ENCODE results near the gene SEMA7A.

Gene SEMA7A

DNA sequence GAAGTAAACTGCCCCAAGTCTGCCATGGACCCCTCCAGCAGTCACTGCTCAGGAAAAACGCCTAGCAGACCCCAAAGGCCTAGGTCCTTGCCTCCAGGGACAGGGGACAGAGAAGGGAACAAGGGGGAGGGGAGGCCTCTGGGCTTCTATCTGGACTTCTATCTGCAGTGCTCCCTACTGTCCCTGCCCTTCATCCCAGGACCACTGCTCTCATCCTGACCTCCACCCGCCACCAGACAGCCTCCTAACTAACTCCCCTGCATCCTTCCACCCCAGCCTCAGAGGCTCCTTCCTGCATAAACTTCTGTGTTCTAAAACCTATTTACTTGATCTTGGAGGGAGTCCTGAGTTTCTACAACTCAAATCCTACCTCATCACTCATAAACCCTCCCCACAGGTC, 25.4 kb downstream of the SEMA7A start:
- H2BK12ac ChIP-seq (ENCODE audit: low read length in 2 of 2): no peak overlapping the region
- no peak overlapping the region for H3K4me2 ChIP-seq (ENCODE audit: low read length, poor library complexity, severe bottlenecking)
- H2BK120ac ChIP-seq (ENCODE audit: low read depth, low read length): no peak overlapping the region
- no peak overlapping the region for H4K91ac ChIP-seq (ENCODE audit: low read length)
- H3K36me3 ChIP-seq (ENCODE audit: control insufficient read depth in 1 of 2, insufficient read depth in 2 of 2, low read depth in 1 of 2, low read length in 2 of 2): peaks cover 33 to 47% of the 10 kb centered on the region in 2 experiments
- peak overlapping the region; percentile 78 for H3K9ac ChIP-seq (ENCODE audit: low read length)
- H4K8ac ChIP-seq (ENCODE audit: low read length): no peak overlapping the region
- H2BK15ac ChIP-seq (ENCODE audit: low read depth, poor library complexity, severe bottlenecking): no peak overlapping the region
- no peak for DNase-seq
- no peak overlapping the region for H2AFZ ChIP-seq (ENCODE audit: low read depth, low read length)
- H3K4ac ChIP-seq (ENCODE audit: low read depth in 1 of 2, low read length in 2 of 2): no peak overlapping the region
- H3K18ac ChIP-seq (ENCODE audit: low read depth in 1 of 2, low read length in 2 of 2): no peak overlapping the region
- WGBS: 100% methylated on average over 1 of the region's 2 CpGs
- no peaks in the 10 kb centered on the region for H3K27me3 ChIP-seq (ENCODE audit: control insufficient read depth in 1 of 2, insufficient read depth in 1 of 2, low read length in 2 of 2)
- H3K9me3 ChIP-seq (ENCODE audit: control insufficient read depth, low read length): no peaks in the 10 kb centered on the region
- no peak overlapping the region for H3K4me3 ChIP-seq (ENCODE audit: insufficient read depth in 1 of 2, low read depth in 1 of 2, low read length in 2 of 2)
- H3K14ac ChIP-seq (ENCODE audit: low read length in 2 of 2): no peak overlapping the region
- no peak overlapping the region for H3K23ac ChIP-seq (ENCODE audit: low read length in 2 of 2)
- H2AK5ac ChIP-seq (ENCODE audit: low read length, severe bottlenecking): peak overlapping the region; percentile 96
- peaks cover 46% of the 10 kb centered on the region for H3K4me1 ChIP-seq (ENCODE audit: control insufficient read depth, insufficient read depth, low read depth, low read length)
- H2BK5ac ChIP-seq (ENCODE audit: low read depth, low read length, poor library complexity, severe bottlenecking): no peak overlapping the region
- H3K27ac ChIP-seq (ENCODE audit: low read length, poor library complexity, severe bottlenecking): peak overlapping the region; percentile 83
- H3K79me1 ChIP-seq (replicated peaks; ENCODE audit: low read length, poor library complexity, severe bottlenecking): peaks cover 8% of the 10 kb centered on the region

DNA sequence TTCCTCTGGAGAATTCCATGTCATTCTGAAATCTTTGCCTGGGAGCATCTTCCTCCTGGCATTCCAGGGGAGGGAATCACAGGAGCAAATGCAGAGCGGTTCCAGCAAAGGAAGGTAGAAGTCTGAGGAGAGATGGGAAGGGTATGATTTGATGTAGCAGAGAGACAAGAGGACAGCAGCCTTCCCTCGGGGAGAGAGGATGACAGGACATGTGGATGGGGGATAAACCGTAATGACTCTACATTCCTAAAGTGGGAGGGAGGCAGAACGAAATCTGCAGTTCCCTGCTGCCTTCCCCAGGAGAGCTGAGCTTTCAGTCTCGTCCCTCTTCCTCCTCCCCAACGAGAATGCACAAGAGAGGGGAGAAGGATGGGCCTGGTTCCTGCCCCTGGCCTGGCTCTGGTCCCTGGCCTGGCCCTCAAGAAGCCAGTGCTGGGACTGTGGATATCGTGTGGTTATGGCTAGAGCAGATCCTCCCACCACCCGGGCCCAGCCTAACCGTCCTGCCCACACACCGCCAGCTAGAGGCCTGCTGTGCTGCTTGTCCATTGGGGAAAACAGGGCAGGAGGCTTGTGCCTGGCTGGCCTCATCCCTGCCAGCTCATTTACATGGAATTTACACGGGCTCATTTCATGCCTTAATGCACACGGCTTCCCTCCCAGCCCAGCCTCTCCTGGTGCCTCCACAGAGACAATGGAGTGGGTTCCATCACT, 26.6 kb downstream of the SEMA7A start:
- Histone ChIP-seq H3K18ac (ENCODE audit: low read depth in 1 of 2, low read length in 2 of 2) (peak overlapping the region; percentile 13 to 24), H2BK15ac (ENCODE audit: low read depth, poor library complexity, severe bottlenecking) (no peak overlapping the region), H2BK12ac (ENCODE audit: low read length in 2 of 2) (peak overlapping the region in 1 of 2 experiments; percentile 51), H3K9me3 (ENCODE audit: control insufficient read depth, low read length) (no peaks in the 10 kb centered on the region), H2BK5ac (ENCODE audit: low read depth, low read length, poor library complexity, severe bottlenecking) (peak overlapping the region; percentile 60), H3K4ac (ENCODE audit: low read depth in 1 of 2, low read length in 2 of 2) (peak overlapping the region in 1 of 2 experiments; percentile 13), H3K36me3 (ENCODE audit: control insufficient read depth in 1 of 2, insufficient read depth in 2 of 2, low read depth in 1 of 2, low read length in 2 of 2) (peaks cover 23 to 40% of the 10 kb centered on the region in 2 experiments), H4K91ac (ENCODE audit: low read length) (peak overlapping the region; percentile 28), H3K27me3 (ENCODE audit: control insufficient read depth in 1 of 2, insufficient read depth in 1 of 2, low read length in 2 of 2) (no peaks in the 10 kb centered on the region), H3K4me1 (ENCODE audit: control insufficient read depth, insufficient read depth, low read depth, low read length) (peaks cover 56% of the 10 kb centered on the region), H3K23ac (ENCODE audit: low read length in 2 of 2) (no peak overlapping the region), H3K27ac (ENCODE audit: low read length, poor library complexity, severe bottlenecking) (peak overlapping the region; percentile 93), H3K79me1 (replicated peaks; ENCODE audit: low read length, poor library complexity, severe bottlenecking) (peaks cover 8% of the 10 kb centered on the region), H3K4me3 (ENCODE audit: insufficient read depth in 1 of 2, low read depth in 1 of 2, low read length in 2 of 2) (peak overlapping the region in 1 of 2 experiments; percentile 11), H3K9ac (ENCODE audit: low read length) (peak overlapping the region; percentile 78), H2BK120ac (ENCODE audit: low read depth, low read length) (no peak overlapping the region), H3K4me2 (ENCODE audit: low read length, poor library complexity, severe bottlenecking) (peak overlapping the region; percentile 9), H3K14ac (ENCODE audit: low read length in 2 of 2) (peak overlapping the region in 1 of 2 experiments; percentile 71), H2AK5ac (ENCODE audit: low read length, severe bottlenecking) (peak overlapping the region; percentile 96), H4K8ac (ENCODE audit: low read length) (peak overlapping the region; percentile 62), H2AFZ (ENCODE audit: low read depth, low read length) (peak overlapping the region; percentile 55)
- WGBS: 20% methylated on average over 10 of the region's 12 CpGs
- peak; percentile 78 for DNase-seq

DNA sequence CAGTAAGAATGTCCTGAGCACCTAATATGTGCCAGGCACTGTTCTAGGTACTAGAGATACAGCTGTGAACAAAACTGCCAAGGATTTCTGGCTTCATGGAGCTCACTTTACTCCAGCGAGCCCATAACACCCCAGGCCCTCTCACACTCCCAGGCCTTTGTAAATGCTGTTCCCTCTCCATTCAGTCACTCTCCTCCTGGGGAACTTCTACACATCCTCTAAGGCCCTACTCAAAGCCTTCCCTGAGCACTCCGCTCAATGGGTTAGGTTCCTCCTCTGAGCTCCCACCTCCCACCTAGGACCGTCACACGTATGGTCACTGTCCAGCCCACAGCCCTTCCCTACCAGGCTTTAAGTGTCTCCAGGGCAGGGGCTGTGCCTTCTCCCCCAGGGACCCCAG, 27.2 kb downstream of the SEMA7A start:
- no peak overlapping the region for H3K4me2 ChIP-seq (ENCODE audit: low read length, poor library complexity, severe bottlenecking)
- no peak for DNase-seq
- H4K91ac ChIP-seq (ENCODE audit: low read length): no peak overlapping the region
- no peak overlapping the region for H2AFZ ChIP-seq (ENCODE audit: low read depth, low read length)
- H3K14ac ChIP-seq (ENCODE audit: low read length in 2 of 2): no peak overlapping the region
- H2AK5ac ChIP-seq (ENCODE audit: low read length, severe bottlenecking): peak overlapping the region; percentile 81
- 89% methylated on average over 4 of the region's 4 CpGs for WGBS
- H3K27me3 ChIP-seq (ENCODE audit: control insufficient read depth in 1 of 2, insufficient read depth in 1 of 2, low read length in 2 of 2): no peaks in the 10 kb centered on the region
- H3K79me1 ChIP-seq (replicated peaks; ENCODE audit: low read length, poor library complexity, severe bottlenecking): peaks cover 8% of the 10 kb centered on the region
- H3K4me3 ChIP-seq (ENCODE audit: insufficient read depth in 1 of 2, low read depth in 1 of 2, low read length in 2 of 2): no peak overlapping the region
- no peak overlapping the region for H2BK120ac ChIP-seq (ENCODE audit: low read depth, low read length)
- H4K8ac ChIP-seq (ENCODE audit: low read length): no peak overlapping the region
- no peak overlapping the region for H2BK15ac ChIP-seq (ENCODE audit: low read depth, poor library complexity, severe bottlenecking)
- peak overlapping the region; percentile 78 for H3K9ac ChIP-seq (ENCODE audit: low read length)
- no peak overlapping the region for H3K23ac ChIP-seq (ENCODE audit: low read length in 2 of 2)
- H2BK5ac ChIP-seq (ENCODE audit: low read depth, low read length, poor library complexity, severe bottlenecking): peak overlapping the region; percentile 60
- no peak overlapping the region for H2BK12ac ChIP-seq (ENCODE audit: low read length in 2 of 2)
- H3K36me3 ChIP-seq (ENCODE audit: control insufficient read depth in 1 of 2, insufficient read depth in 2 of 2, low read depth in 1 of 2, low read length in 2 of 2): peaks cover 17 to 33% of the 10 kb centered on the region in 2 experiments
- H3K4me1 ChIP-seq (ENCODE audit: control insufficient read depth, insufficient read depth, low read depth, low read length): peaks cover 58% of the 10 kb centered on the region
- H3K4ac ChIP-seq (ENCODE audit: low read depth in 1 of 2, low read length in 2 of 2): no peak overlapping the region
- peak overlapping the region in 1 of 2 experiments; percentile 44 for H3K18ac ChIP-seq (ENCODE audit: low read depth in 1 of 2, low read length in 2 of 2)
- peak overlapping the region; percentile 93 for H3K27ac ChIP-seq (ENCODE audit: low read length, poor library complexity, severe bottlenecking)
- no peaks in the 10 kb centered on the region for H3K9me3 ChIP-seq (ENCODE audit: control insufficient read depth, low read length)

DNA sequence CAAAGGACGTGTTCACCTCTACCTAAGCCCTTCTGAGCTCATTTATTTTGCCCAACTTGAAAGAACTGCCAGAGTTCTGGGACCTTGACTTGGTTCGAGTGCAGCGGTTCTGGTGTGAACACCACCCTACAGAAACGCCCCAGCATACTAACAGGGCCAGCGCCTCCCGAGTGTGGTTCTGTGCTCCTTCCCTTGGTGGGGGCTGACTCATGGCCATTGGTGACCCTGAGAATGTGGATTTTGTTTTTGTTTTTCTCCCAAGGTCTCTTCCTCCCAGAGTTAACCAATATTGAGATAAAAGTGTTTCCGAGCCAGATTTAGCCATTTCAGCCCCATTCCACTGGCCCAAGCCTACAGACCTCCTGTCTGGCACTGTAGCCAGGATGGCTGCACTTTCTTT, 27.9 kb downstream of the SEMA7A start:
- no peak overlapping the region for H3K9ac ChIP-seq (ENCODE audit: low read length)
- H3K27me3 ChIP-seq (ENCODE audit: control insufficient read depth in 1 of 2, insufficient read depth in 1 of 2, low read length in 2 of 2): no peaks in the 10 kb centered on the region
- no peak overlapping the region for H3K14ac ChIP-seq (ENCODE audit: low read length in 2 of 2)
- no peak overlapping the region for H2BK12ac ChIP-seq (ENCODE audit: low read length in 2 of 2)
- H2AFZ ChIP-seq (ENCODE audit: low read depth, low read length): no peak overlapping the region
- no peak overlapping the region for H3K4me2 ChIP-seq (ENCODE audit: low read length, poor library complexity, severe bottlenecking)
- H2BK15ac ChIP-seq (ENCODE audit: low read depth, poor library complexity, severe bottlenecking): no peak overlapping the region
- no peak for DNase-seq
- H4K91ac ChIP-seq (ENCODE audit: low read length): no peak overlapping the region
- H2BK5ac ChIP-seq (ENCODE audit: low read depth, low read length, poor library complexity, severe bottlenecking): peak overlapping the region; percentile 60
- 84% methylated on average over 5 of the region's 7 CpGs for whole genome bisulfite sequencing
- H3K4me1 ChIP-seq (ENCODE audit: control insufficient read depth, insufficient read depth, low read depth, low read length): peaks cover 65% of the 10 kb centered on the region
- no peak overlapping the region for H3K18ac ChIP-seq (ENCODE audit: low read depth in 1 of 2, low read length in 2 of 2)
- H3K4ac ChIP-seq (ENCODE audit: low read depth in 1 of 2, low read length in 2 of 2): no peak overlapping the region
- H3K9me3 ChIP-seq (ENCODE audit: control insufficient read depth, low read length): no peaks in the 10 kb centered on the region
- H2AK5ac ChIP-seq (ENCODE audit: low read length, severe bottlenecking): peak overlapping the region; percentile 79
- peaks cover 6% of the 10 kb centered on the region for H3K79me1 ChIP-seq (replicated peaks; ENCODE audit: low read length, poor library complexity, severe bottlenecking)
- H3K4me3 ChIP-seq (ENCODE audit: insufficient read depth in 1 of 2, low read depth in 1 of 2, low read length in 2 of 2): no peak overlapping the region
- H3K27ac ChIP-seq (ENCODE audit: low read length, poor library complexity, severe bottlenecking): peak overlapping the region; percentile 93
- H3K23ac ChIP-seq (ENCODE audit: low read length in 2 of 2): no peak overlapping the region
- H4K8ac ChIP-seq (ENCODE audit: low read length): no peak overlapping the region
- H2BK120ac ChIP-seq (ENCODE audit: low read depth, low read length): no peak overlapping the region
- H3K36me3 ChIP-seq (ENCODE audit: control insufficient read depth in 1 of 2, insufficient read depth in 2 of 2, low read depth in 1 of 2, low read length in 2 of 2): peaks cover 10 to 26% of the 10 kb centered on the region in 2 experiments
